HG02884 (cell line): ENCODE data around the gene NR3C1.

ENCODE experiments used
- ATAC-seq: cut with Tn5 transposase; IDR thresholded peaks from one replicate; pipeline ENCODE4 v1.9.1; 2021; ENCODE audit warnings: mild to moderate bottlenecking, moderate library complexity; ENCODE audit not compliant: unreplicated experiment

The NR3C1 gene

DNA sequence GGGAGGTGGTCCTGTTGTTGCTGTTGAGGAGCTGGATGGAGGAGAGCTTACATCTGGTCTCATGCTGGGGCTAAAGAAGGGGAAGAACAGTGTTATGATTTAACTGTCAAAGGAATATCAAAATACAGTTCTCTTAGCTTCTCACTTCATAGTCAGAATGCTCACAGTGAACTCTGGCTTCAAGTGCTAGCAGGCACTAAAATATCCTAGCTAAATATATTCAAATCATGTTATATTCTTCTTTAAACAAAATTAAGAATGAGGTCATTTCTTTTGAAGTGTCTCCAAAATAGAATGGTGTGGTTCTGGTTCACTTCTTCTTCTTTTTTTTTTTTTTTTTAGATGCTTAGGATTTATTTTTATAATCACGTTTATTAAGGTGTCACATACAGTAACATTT is 89.4 kb downstream of the NR3C1 start:
- no peak for ATAC-seq

DNA sequence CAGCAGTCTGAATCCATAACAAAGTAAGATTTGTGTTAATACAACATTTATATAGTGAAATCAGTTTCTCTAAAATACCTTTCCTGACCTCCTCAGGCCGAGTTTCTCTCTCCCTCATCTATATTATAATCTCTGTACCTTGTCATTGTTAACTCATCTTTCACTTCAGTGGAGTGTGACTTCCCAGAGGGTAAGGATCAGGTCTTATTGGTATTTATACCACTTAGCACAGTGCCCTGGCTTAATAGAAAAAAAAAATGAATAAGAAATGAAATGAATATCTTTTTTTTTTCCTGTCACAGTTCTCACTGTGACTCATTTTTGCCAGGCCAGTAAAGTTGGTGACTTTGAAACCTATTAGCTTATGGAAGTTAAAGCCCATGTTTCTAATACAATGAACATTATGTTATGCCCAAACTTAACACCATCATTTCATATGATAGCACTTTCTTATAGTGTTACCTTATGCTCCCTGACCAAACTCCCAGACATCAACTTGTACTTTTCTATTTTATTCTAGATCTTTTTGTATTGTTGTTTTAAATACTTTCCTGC is 90.1 kb downstream of the NR3C1 start:
- no peak for ATAC-seq

DNA sequence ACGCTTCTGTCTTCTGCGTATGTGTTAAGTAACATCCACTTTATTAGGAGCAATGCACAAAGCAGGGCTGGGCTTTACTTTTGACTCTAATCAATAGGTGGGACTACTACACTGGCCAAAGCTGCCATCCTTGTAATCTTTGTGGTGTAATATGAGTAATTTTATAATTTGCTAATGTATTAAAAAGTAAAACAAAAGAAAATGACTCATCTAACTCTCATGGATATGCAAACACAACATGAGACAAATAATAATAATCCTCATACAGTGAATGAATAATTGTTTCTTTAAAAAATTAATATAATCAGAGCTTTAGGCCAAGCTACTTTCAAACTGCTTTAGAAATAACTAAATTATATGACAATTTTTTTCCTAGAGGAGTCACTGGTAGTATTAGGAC is 90.7 kb downstream of the NR3C1 start:
- ATAC-seq = no peak

DNA sequence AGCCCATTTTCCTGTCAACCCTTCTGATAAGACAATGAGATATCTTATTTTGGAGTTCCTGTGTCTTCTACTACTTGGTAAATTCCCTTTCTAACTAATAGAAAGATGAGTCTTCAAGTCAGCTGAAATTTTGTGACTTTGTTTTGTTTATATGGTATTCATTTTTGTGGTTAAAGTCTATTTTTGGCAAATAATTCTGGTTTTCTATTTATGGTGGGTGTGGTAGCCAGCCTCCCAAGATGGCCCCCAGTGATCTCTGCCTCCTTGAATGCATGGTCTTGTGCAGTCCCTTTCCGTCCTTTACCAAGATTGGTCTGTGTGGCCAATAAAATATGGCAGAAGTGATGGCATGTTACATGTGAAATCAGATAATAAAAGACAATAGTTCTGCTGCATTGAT is 91.5 kb downstream of the NR3C1 start:
- no peak for ATAC-seq

DNA sequence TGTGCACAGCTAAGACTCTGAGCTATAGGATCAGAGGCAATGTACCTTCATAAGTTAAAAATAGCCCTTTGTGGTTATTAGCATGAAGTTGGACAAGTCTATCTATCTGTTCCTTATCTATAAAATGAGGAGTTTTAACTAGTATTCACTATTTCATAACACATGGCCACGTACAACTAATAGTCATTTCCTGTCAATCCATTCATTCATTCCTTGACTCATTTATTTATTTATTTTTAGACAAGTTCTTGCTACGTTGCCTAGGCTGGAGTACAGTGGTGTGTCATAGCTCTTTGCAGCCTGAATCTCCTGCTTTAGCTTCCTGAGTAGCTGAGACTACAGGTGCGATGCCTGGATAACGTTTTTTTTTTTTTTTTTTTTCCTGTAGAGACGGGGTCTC is 92.1 kb downstream of the NR3C1 start:
- ATAC-seq = no peak

DNA sequence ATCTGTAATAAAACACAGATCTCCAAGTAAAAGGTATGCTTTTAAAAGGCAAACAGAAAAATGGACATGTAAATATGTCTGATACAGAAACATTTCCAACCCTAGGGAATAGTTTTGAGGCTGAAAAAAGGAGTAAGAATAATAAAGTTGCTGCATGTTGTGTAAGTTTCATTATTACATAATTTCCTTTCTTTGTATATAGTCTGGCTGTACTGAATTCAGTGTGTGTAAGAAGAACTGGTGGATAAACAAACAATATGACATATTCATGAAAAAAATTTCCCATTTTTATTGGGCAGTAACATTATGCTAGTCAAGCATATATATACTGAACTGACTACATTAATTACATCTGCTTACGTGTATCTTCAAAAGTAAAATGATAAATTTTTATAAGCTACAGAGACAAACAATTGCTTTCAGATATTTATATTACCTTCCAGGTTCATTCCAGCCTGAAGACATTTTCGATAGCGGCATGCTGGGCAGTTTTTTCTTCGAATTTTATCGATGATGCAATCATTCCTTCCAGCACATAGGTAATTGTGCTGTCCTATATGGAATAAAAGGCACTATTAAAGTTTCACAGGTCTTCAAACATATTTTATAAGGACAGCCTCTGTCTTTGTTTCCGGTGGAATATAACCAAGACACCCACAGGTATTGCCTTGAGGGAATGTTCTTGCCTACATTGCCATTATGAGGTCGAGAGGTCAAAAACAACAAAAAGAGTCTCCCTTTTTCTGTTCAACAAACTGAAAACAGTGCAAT is 93.6 kb downstream of the NR3C1 start:
- no peak for ATAC-seq

DNA sequence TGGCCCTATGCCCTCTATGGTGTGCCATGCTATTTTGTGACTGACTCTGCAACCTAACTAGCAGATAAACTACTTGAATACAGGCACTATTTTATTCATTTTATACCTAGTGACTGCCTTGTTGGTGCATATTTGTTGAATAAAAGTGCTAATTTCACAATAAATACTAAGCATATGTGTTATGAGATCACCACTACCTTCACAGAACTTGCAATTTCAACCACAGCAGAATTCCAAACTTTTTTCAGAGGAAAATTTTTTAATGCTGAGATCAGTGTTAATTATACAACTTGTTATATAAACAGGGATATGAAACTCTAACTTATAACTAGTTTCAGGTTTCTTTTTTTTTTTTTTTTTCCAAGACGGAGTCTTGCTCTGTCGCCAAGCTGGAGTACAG is 94.8 kb downstream of the NR3C1 start:
- no peak for ATAC-seq

DNA sequence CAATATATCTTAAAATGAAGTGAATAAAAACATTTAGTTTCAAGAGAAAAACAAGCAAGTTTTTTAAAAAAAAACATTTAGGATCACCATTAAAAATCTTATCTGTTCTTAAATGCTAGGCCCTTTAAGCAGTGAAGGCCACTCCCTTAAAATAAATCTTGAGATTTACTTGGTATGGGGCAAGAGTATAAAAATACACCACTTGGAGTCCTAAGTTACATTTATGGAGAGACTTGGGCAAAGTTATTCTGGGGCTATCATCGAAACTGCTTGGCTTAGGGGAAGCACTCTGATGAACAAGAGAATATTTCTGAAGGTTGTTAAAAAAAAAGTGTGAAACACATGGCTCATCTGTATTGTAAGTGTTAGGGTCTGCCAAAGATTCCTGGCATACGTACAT is 97.4 kb downstream of the NR3C1 start:
- no peak for ATAC-seq

DNA sequence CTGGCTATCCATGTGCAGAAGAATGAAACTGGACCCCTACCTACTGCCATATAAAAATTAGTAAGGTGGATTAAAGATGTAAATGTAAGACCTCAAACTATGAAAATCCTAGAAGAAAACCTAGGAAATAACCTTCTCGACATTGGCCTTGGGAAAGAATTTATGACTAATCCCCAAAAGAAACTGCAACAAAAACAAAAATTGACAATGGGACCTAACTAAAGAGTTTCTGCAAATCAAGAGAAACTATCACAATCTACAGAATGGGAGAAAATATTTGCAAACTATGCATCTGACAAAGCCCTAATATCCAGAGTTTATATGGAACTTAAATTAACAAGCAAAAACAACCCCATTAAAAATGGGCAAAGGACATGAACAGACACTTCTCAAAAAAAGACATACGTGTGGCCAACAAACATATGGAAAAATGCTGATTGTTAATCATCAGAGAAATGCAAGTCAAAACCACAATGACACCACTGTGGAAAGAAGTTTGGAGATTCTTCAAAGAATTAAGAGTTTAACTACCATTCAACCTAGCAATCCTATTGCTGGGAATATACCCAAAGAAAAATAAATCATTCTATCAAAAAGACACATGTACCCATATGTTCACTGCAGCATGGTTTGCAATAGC is 98.5 kb downstream of the NR3C1 start:
- ATAC-seq = no peak

DNA sequence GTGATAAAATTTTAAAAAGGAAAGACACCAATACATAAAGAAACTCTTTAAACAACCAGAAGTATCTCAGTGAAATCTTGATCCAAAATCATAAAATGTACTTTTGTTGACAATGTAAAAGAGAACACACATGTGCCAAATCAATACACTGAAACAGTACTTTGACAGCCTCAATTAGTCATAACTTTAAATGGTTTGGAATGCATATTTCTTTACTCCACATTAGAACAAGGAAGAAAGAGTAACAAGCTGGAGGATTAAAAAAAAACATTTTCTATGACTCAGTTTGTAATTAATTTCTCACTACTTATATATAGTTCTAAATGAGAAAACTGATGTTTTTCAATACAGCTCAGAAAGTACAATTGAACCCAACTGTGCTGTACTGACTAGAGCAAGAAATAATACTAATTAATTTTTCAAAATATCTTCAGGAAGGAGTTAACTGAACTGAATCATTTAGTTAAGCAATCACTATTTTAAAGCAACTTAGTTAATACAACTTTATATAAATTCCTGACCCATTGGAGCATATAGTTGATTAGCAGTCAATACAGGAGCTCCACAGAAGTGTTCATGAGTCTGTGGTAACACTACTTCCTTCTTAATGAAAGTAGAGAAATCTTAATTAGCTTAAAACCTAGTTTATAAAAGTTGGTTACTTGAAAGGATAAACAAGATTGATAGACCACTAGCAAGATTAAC is 101.0 kb downstream of the NR3C1 start:
- no peak for ATAC-seq

DNA sequence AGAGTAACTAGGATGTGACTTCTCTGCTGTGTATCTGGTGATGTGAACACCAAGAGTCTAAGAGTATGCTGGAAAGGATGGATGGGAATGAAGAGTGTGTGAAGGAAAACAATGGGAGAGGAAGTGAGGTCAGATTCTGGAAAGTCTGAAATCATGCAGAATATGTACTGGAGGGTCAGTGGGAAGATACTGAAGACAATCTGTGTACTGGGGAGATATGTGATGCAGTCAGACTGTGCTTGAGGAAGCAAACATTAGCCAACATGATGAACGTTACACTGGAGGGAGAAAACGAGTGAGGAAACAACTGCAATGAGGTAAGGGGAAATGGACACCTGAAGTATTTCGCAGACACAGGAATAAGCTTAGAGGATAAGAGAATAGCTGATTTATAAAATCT is 105.7 kb downstream of the NR3C1 start:
- no peak for ATAC-seq

DNA sequence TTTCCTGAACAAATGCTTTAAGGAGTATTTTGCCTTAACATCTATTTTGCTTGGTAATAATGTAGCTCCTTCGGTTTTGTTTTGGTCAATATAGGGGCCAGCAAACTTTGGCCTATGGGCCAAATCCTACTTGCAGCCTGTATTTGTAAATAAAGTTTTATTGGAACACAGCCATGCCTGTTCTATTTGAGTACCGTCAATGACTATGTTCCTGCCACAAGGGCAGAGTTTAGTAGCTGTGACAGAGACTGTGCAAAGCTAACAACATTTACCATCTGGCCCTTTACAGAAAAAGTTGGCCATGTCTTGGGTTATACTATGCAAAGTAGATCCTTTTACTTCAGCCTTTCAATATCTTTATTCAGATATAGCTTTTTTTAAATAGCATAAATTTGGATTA is 113.4 kb downstream of the NR3C1 start:
- ATAC-seq = no peak

DNA sequence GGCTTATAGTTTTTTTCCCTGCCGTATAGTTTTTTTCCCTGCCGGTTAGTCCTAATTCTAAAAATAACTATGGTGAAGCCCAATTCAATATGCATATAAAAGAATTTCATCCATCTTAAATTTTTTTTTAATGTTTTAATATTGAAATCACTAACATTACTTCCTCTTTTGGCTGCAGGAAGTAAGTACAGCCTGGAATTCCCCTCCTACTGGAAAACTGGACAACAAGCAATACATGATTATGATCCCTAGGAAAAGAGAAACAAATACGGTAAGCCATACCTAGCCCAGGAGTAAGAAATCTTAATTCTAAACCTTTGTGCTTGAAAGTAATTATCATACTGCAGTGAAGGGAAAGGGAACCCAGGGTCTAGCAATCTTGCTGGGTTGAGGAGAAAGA is 119.0 kb downstream of the NR3C1 start:
- ATAC-seq = no peak

DNA sequence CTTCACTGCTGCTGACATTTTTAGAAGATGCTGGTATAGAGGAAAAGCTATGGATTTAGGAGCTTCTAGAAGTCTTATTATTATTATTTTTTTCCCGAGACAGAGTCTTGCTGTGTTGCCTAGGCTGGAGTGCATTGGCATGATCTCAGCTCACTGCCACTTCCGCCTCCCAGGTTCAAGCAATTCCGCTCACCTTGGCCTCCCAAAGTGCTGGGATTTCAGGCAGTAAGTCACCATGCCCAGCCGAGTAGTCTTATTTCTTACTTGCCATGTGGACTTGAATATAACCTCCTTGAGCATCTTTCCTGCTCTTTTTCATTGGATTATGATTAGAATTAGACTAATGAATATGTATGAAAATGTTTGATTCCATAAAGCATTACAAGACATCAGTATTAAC is 119.5 kb downstream of the NR3C1 start:
- ATAC-seq = no peak

DNA sequence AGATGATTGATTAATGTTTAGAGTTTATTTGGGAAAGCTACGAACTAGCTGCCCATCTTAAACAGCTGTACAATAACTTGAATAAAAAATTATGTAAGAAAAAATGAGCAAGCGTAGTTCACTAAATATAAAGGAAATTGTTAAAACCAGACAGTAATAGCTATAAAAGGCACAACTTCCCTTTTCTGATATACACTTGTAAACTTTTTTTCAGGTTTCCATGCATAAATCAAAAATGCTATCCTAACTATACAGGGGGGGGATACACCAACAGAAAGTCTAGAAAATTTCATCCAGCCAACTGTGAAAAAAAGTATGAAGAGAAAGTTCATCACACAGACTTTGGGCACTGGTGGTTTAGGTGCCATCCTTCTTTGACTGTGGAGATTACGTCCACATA is 122.3 kb downstream of the NR3C1 start:
- ATAC-seq = no peak

DNA sequence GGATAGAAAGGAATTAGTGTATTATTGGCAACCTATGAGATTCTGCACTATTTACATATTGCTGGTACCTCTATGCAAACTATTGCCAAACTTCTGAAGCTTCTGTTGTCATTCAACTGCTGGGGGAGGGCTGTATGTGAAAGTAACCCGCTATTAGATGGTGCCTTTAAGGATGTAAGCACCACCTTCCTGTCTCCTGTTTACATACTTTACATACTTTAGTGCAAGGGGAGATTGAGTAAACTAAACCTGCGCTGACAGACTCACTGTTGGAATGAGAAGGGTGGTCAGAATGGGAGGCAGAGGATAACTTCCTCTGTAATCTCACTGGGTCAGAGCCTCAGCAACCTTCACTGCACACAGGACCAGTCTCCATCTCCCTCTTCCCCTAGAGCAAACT is 123.8 kb downstream of the NR3C1 start:
- ATAC-seq = no peak

DNA sequence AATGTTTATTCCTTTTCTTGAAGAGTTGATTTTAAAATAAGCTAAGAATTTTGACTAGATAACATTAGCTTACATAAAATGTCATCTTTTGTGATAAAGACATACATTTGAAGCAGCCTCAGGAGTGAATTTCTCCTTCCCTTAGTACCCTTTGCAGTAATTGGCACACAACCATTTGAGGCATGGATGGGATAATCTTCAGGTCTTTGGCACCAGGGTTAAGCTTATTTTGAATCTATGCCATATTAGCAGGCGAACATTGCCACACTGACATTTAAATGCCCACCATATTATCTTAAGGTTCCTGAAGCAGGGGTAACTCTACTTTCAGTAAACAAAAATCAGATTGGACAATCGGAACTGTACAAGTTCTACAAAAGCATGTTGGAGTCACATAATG is 126.0 kb downstream of the NR3C1 start:
- ATAC-seq = no peak

DNA sequence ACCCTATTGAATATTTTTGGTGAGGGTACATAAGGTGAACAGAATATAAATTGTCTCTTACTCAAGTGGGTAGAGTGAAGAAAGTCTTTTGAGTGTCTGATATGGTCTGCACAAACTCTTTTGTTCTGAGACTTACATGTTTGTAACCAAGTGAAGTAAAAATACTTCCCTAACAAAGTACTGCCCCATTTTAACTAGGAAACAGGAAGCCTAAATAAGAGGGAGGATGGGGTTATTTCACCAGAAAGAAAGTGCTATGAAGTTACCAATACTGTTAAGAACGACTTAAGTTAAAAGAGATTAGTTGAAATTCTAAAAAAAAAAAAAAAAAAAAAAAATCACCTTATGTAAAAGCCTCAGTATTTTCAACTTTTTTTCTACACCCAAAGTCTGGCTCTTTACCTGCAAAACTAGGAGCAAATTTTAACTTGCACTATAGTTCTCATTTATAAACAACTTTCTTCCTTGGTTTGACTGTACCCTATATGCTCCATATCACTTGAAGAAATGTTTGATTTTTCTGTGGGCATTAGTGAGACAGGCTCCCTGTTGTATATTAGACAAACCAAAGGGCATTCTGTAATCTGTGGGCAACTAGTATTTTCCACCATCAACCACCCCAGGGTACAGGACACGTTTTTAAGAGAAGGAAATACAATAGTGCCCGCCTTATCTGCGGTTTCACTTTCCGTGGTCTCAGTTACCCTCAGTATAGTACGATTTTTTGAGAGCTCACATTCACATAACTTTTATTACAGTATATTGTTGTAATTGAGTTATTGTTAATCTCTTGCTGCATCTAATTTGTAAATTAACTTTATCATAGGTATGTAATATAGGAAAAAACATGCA is 127.7 kb downstream of the NR3C1 start:
- no peak for ATAC-seq

DNA sequence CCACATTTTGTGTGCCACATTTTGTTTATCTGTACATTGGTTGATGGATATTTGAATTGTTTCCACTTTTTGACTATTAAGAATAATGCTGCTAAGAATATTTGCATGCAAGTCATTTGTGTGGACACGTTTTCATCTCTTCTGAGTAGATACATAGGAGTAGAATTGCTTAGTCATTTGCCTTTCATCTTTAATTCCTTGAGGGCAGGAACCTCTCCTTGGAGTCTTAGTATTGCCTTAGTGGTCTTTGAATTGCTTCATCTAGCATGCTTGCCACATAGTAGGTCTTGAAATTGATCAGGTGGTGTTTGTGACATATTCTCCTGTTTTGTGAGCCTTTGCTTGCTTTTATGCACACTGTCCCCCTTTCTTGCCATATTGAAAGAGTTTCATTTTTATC is 128.5 kb downstream of the NR3C1 start:
- ATAC-seq = no peak

DNA sequence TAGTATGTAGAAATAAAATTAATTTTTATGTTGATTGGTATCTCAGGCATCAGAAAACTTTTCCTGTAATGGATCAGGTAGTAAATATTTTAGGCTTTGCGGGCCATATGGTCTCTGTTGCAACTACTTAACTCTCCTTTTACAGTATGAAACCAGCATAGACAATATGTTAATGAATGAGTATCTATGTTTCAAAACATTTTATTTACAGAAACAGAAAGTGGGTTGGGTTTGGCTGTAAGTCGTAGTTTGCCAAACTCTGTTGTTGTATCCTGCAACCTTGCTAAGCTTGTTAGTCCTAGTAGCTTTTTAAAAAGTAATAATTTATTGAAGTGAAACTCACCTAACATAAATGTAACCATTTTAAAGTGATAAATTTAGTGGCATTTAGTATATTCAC is 132.1 kb downstream of the NR3C1 start:
- ATAC-seq = no peak

DNA sequence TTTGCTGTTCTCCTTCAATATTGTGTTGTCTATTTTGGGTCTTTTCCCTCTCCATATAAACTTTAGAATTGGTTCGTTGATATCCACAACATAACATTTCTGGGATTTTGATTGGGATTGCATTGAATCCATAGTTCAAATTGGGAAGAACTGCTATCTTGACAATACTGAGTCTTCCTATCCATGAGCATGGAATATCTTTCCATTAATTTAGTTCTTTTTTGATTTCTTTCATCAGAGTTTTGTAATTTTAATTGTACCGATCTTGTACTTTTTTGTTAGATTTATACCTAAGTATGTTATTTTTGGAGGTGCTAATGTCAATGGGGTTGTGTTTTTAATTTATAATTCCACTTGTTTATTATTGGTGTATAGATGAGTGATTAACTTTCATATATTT is 135.1 kb downstream of the NR3C1 start:
- no peak for ATAC-seq
